ENCODE results near the gene DCLK3. TPM values are rescaled to one million over a fixed set of nuclear protein-coding genes. Genes with fewer than 3 reads are reported as not detected.

DCLK3 gene
- total RNA-seq, 1 experiment from 2014 or later, result not detected

DNA sequence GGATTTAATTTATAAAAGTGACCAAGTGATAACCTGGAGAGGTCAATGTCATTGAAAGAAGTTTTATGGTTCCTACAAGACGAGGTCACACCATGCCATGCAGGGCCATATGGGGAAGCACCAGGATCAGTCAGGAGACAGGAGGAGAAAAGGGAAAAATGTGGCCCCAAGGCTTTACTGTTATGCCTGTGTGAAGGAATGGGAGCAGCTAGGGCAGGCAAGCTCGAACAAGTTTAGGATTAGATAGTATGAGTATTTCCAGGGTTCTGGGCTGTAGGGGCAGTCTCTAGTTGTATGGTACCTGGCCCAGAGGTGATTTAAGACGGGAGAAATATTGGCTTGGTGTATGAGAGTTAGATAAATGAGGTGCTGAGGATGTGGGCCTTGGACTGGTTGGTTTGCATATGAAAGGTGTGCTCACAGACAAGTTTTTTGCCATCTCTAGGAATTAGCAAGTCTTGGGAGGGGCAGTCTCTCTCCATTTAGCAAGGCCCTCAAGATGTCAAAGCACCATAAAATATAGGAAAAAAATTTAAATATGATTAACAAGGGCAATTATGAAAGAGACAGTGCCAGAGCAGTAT, 36.3 kb upstream of the DCLK3 start:
- Histone ChIP-seq H3K9me3 (peaks cover 5% of the 10 kb centered on the region), H3K36me3 (ENCODE audit: control insufficient read depth, insufficient read depth, low read length) (no peaks in the 10 kb centered on the region), H3K4me1 (no peaks in the 10 kb centered on the region), H3K27me3 (replicated peaks; ENCODE audit: control insufficient read depth, insufficient read depth, low read length) (no peaks in the 10 kb centered on the region), H3K4me3 (ENCODE audit: low read depth, low read length) (no peak overlapping the region)
- TF ChIP-seq, protein P1, sequence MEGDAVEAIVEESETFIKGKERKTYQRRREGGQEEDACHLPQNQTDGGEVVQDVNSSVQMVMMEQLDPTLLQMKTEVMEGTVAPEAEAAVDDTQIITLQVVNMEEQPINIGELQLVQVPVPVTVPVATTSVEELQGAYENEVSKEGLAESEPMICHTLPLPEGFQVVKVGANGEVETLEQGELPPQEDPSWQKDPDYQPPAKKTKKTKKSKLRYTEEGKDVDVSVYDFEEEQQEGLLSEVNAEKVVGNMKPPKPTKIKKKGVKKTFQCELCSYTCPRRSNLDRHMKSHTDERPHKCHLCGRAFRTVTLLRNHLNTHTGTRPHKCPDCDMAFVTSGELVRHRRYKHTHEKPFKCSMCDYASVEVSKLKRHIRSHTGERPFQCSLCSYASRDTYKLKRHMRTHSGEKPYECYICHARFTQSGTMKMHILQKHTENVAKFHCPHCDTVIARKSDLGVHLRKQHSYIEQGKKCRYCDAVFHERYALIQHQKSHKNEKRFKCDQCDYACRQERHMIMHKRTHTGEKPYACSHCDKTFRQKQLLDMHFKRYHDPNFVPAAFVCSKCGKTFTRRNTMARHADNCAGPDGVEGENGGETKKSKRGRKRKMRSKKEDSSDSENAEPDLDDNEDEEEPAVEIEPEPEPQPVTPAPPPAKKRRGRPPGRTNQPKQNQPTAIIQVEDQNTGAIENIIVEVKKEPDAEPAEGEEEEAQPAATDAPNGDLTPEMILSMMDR (IDR thresholded peaks at IDR 0.05; ENCODE audit: insufficient read depth in 1 of 2, low read depth in 1 of 2, low read length in 1 of 2, severe bottlenecking in 1 of 2, unreplicated experiment in 1 of 2), result no peak
- ChIA-PET CTCF (no interaction called here), POLR2A (no interaction called here)
- no TSS peak for BruUV-seq (replicated peaks)
- Mint-ChIP-seq H3K9me3 (ENCODE audit: unreplicated experiment) (peaks cover 1% of the 10 kb centered on the region), H3K27me3 (ENCODE audit: insufficient read depth, unreplicated experiment) (peaks cover 14% of the 10 kb centered on the region), H3K4me1 (ENCODE audit: low read depth, unreplicated experiment) (no peaks in the 10 kb centered on the region), H3K27ac (ENCODE audit: unreplicated experiment) (no peak overlapping the region), H3K4me3 (ENCODE audit: unreplicated experiment) (no peak overlapping the region), H3K36me3 (ENCODE audit: insufficient read depth, unreplicated experiment) (no peaks in the 10 kb centered on the region)
- intact Hi-C loops (cut with micrococcal nuclease; ENCODE audit: unreplicated experiment), result no loop called here
- DNase-seq, result no peak

DNA sequence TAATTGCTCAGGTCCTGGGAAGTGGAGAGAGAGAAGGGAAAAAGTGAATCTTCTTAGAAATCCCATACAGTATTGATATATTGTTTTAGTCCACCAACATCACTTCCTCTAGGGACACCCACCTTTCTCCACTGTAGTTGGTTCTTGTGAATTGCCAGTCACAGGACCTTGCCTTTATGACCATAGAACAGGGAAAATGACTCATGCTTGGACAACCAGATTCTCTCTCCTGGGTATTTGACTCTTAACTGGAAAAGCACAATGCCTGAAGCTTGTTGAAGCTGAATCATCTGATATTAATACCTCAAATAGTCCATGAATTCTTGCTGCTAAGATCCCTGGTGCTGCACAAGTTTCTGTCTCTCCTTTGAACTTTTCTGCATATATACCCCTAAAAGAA, 32.5 kb upstream of the DCLK3 start:
- ChIA-PET CTCF (no interaction called here), POLR2A (no interaction called here)

DNA sequence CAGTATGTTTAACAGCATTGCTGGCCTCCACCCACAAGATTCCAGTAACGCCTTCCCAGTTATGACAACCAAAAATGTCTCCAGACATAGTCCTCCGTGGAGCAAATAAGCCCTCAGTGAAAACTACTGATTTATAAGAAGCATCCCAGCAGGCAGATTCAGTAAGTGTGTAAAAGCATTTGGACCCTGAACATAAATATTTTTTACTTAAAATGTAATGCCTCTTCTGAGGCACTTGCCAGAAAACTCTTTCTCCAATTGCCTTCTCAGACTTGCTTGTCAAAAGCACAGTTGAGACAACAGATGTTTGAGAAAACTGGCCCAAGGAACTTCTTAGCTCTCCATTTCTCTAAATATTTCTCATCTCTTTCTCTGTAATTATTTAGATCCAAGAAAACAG, 31.8 kb upstream of the DCLK3 start:
- no peaks in the 10 kb centered on the region for H3K4me1 ChIP-seq
- H3K4me3 ChIP-seq (ENCODE audit: low read depth, low read length), result no peak overlapping the region
- BruUV-seq (replicated peaks), result no TSS peak
- ChIA-PET CTCF (no interaction called here), POLR2A (no interaction called here)
- no peaks in the 10 kb centered on the region for H3K9me3 ChIP-seq
- H3K4me1 Mint-ChIP-seq (ENCODE audit: low read depth, unreplicated experiment), result no peaks in the 10 kb centered on the region
- H3K27me3 ChIP-seq (replicated peaks; ENCODE audit: control insufficient read depth, insufficient read depth, low read length), result no peaks in the 10 kb centered on the region
- no peaks in the 10 kb centered on the region for H3K36me3 Mint-ChIP-seq (ENCODE audit: insufficient read depth, unreplicated experiment)
- intact Hi-C loops (cut with micrococcal nuclease; ENCODE audit: unreplicated experiment), result no loop called here
- no peak overlapping the region for H3K27ac Mint-ChIP-seq (ENCODE audit: unreplicated experiment)
- no peak for DNase-seq
- H3K36me3 ChIP-seq (ENCODE audit: control insufficient read depth, insufficient read depth, low read length), result no peaks in the 10 kb centered on the region
- TF ChIP-seq, protein P1 (IDR thresholded peaks at IDR 0.05; ENCODE audit: insufficient read depth in 1 of 2, low read depth in 1 of 2, low read length in 1 of 2, severe bottlenecking in 1 of 2, unreplicated experiment in 1 of 2), result no peak
- H3K9me3 Mint-ChIP-seq (ENCODE audit: unreplicated experiment), result no peaks in the 10 kb centered on the region
- peaks cover 14% of the 10 kb centered on the region for H3K27me3 Mint-ChIP-seq (ENCODE audit: insufficient read depth, unreplicated experiment)
- H3K4me3 Mint-ChIP-seq (ENCODE audit: unreplicated experiment), result no peak overlapping the region

More for the DNA sequence above, 32.5 kb upstream of the DCLK3 start:
- TF ChIP-seq, protein P1 (IDR thresholded peaks at IDR 0.05; ENCODE audit: insufficient read depth in 1 of 2, low read depth in 1 of 2, low read length in 1 of 2, severe bottlenecking in 1 of 2, unreplicated experiment in 1 of 2), result no peak
- Mint-ChIP-seq H3K27me3 (ENCODE audit: insufficient read depth, unreplicated experiment) (peaks cover 17% of the 10 kb centered on the region), H3K9me3 (ENCODE audit: unreplicated experiment) (no peaks in the 10 kb centered on the region), H3K27ac (ENCODE audit: unreplicated experiment) (no peak overlapping the region), H3K36me3 (ENCODE audit: insufficient read depth, unreplicated experiment) (no peaks in the 10 kb centered on the region), H3K4me1 (ENCODE audit: low read depth, unreplicated experiment) (no peaks in the 10 kb centered on the region), H3K4me3 (ENCODE audit: unreplicated experiment) (no peak overlapping the region)
- no peak for DNase-seq
- H3K9me3 ChIP-seq, result no peaks in the 10 kb centered on the region
- no peaks in the 10 kb centered on the region for H3K36me3 ChIP-seq (ENCODE audit: control insufficient read depth, insufficient read depth, low read length)
- no TSS peak for BruUV-seq (replicated peaks)
- no peak overlapping the region for H3K4me3 ChIP-seq (ENCODE audit: low read depth, low read length)
- intact Hi-C loops (cut with micrococcal nuclease; ENCODE audit: unreplicated experiment), result no loop called here
- H3K4me1 ChIP-seq, result no peaks in the 10 kb centered on the region
- no peaks in the 10 kb centered on the region for H3K27me3 ChIP-seq (replicated peaks; ENCODE audit: control insufficient read depth, insufficient read depth, low read length)

All from Caco-2 (cell line).